Testis (tissue), 3 donors: ENCODE measurements around the gene MESD. TPM values are rescaled to one million over a fixed set of nuclear protein-coding genes. Genes with fewer than 3 reads are reported as not detected.

ENCODE experiments used
- DNase-seq: peaks from one replicate; pipeline ENCODE4 v3.0.0-alpha.2; 2019
- H3K27ac ChIP-seq, 2 donors: fragments of 200-600 bp; sonication (generic); one replicate each; pipeline ENCODE4 v1.5.1; 2019
- H3K27me3 ChIP-seq: fragments of 200-600 bp; sonication (generic); one replicate; pipeline ENCODE4 v1.5.1; 2019
- H3K36me3 ChIP-seq: fragments of 200-600 bp; sonication (generic); one replicate; pipeline ENCODE4 v1.5.1; 2017; ENCODE audit warnings: low read depth; ENCODE audit errors: missing control alignments
- H3K4me1 ChIP-seq: fragments of 200-600 bp; sonication (generic); one replicate; pipeline ENCODE4 v1.5.1; 2019
- H3K4me3 ChIP-seq, 2 donors: fragments of 200-600 bp; sonication (generic); one replicate each; pipeline ENCODE4 v1.5.1; 2017 to 2019
- H3K9me3 ChIP-seq: fragments of 200-600 bp; sonication (generic); one replicate; pipeline ENCODE4 v1.5.1; 2017
- POLR2A ChIP-seq: fragments of 450-650 bp; IDR thresholded peaks from one replicate; pipeline ENCODE4 v1.6.1; 2017; ENCODE audit warnings: antibody characterized with exemption, mild to moderate bottlenecking, moderate library complexity
- WGBS, 2 donors: methylation state at CpG; one replicate each; pipeline ENCODE4 v1.1.5; 2018; 5-methylcytosine and 5-hydroxymethylcytosine counted together
- intact Hi-C: fragments of 100-400 bp; cut with DNase I; formaldehyde crosslinking; loops from one replicate; pipeline ENCODE4 v1.15.1; 2023; ENCODE audit warnings: low total_unique reads
- polyA plus RNA-seq: library from polyadenylated mRNA; stranded (reverse); fragments of 350-450 nt; fragmentation: Illumina TruSeq; extraction: RNeasy Lipid Tissue Mini Kit (QIAGEN cat#74804); gene quantifications from one replicate; pipeline ENCODE4 v1.2.3, GENCODE V29; 2014; ENCODE audit warnings: low read depth, low replicate concordance; ENCODE audit not compliant: insufficient read depth
- total RNA-seq, 2 donors: library from RNA; depleted of rRNA; stranded (reverse); fragments of >200 nt; gene quantifications; one replicate each; pipeline ENCODE4 v1.2.3, GENCODE V29; 2016
- TF ChIP-seq, protein P1 (sequence below), 3 experiments: fragments of 450-650 bp in 2 of 3; fragments of 200-600 bp in 1 of 3; sonication (generic) in 1 of 3; IDR thresholded peaks; one replicate each; pipeline ENCODE4 v1.5.1; 2016 to 2019; ENCODE audit warnings: antibody characterized with exemption in 3 of 3, mild to moderate bottlenecking in 2 of 3, moderate library complexity in 1 of 3

MESD gene
- total and polyA plus RNA-seq, 3 donors from 2014 or later, result 26.0 to 39.8 (median 38.5) TPM

DNA sequence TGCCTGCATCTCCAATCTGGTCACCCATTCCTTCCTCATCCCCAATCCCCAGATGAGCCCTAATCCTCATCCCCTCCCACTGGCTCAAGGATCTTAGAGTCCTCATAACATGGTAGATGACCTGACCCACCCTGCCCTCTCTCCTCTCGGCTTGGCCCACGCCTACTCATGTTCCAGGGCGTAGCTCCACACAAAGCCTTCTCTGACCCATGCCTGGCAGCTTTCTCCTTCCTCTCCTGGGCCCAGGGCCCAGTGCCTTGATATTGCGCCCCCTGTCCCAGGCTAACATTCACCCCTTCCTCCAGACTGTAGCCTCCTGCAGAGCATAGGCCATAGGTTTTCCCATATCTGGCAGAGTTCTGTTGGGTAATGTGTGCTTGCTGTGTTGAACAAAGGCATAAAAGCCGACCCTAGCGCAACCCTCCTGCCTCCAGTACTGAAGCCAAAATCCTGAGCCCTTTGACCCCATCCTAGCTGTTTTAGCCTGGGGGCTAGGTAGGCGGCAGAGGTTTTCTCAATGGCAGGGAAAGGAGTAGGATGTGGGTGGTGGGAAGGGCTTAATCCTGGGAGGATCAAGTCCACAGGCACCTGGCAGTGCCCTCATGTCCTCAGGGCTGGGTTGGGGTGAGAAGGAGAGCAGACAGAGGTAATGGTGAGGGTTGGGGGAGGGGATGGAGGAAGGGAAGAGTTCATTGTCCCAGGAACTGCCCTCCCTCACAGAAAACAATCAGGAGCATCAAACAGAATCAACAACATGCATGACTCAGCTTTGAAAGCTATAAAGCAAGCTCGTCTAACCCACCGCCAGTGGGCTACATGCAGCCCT lies 35.5 kb downstream of the MESD start:
- no peak overlapping the region for H3K27ac ChIP-seq
- intact Hi-C loops, result loop anchor here (10.0 kb wide), 1 partner anchor 169 kb away; no protein-coding TSS in a partner anchor
- WGBS, 2 donors, result 94 to 98% methylated on average over 9 of the region's 9 CpGs
- no peak for TF ChIP-seq POLR2A
- TF ChIP-seq, protein P1, sequence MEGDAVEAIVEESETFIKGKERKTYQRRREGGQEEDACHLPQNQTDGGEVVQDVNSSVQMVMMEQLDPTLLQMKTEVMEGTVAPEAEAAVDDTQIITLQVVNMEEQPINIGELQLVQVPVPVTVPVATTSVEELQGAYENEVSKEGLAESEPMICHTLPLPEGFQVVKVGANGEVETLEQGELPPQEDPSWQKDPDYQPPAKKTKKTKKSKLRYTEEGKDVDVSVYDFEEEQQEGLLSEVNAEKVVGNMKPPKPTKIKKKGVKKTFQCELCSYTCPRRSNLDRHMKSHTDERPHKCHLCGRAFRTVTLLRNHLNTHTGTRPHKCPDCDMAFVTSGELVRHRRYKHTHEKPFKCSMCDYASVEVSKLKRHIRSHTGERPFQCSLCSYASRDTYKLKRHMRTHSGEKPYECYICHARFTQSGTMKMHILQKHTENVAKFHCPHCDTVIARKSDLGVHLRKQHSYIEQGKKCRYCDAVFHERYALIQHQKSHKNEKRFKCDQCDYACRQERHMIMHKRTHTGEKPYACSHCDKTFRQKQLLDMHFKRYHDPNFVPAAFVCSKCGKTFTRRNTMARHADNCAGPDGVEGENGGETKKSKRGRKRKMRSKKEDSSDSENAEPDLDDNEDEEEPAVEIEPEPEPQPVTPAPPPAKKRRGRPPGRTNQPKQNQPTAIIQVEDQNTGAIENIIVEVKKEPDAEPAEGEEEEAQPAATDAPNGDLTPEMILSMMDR (IDR thresholded peaks at IDR 0.05), result no peak
- no peaks in the 10 kb centered on the region for H3K36me3 ChIP-seq
- H3K9me3 ChIP-seq, result no peaks in the 10 kb centered on the region
- H3K27me3 ChIP-seq, result no peaks in the 10 kb centered on the region
- no peak overlapping the region for H3K4me3 ChIP-seq
- DNase-seq, result no peak
- no peaks in the 10 kb centered on the region for H3K4me1 ChIP-seq

DNA sequence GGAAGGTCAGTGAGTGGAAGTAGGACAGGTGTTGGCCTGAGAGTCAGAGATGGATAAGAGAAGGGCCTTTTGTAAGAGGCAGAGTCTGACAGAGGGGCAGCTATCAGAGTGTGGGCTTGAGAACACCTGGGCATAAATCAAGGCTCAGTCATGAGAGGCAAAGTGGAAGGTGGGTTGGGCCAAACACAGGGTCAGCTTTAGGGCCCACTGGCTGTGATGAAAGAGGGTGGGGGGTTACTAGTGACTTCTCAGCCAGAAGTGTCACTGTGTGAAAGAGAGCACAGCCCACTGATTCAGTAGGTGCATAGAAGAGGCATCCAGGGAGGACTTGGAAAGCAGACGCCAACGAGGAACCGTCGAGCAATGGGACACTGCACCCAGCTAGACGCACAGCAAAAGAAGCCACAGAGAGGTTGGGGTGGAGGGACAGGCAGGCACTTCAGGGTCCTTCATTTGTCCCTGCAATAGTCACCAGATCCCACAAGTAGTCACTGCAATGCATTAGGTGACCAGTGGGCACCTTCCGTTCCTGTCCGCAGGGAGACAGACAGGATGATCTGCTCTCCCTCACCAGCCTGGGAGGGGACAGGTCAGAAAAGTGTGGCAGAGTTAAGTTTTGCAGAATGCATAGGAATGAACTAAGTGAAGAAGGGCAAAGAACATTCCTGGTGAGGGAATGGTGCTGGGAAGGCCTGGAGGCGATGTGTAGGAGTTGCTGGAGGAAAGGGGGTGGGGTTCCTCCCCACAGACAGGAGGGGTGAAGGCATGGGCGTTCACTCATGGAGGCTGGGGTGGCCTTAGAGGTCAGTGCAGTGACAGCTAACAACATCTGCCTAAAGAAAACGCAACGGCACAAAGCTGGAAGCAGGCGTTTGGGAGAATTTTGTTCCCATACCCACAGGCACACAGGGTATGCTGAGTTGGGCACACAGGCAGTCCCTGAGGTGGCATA lies 36.3 kb downstream of the MESD start:
- H3K9me3 ChIP-seq, result no peaks in the 10 kb centered on the region
- TF ChIP-seq POLR2A, result no peak
- TF ChIP-seq, protein P1 (IDR thresholded peaks at IDR 0.05), result no peak
- H3K4me3 ChIP-seq, result no peak overlapping the region
- no peak for DNase-seq
- WGBS, 2 donors, result 93 to 94% methylated on average over 12 of the region's 12 CpGs
- H3K4me1 ChIP-seq, result no peaks in the 10 kb centered on the region
- H3K27ac ChIP-seq, result no peak overlapping the region
- intact Hi-C loops, result loop anchor here (10.0 kb wide), 1 partner anchor 168 kb away; no protein-coding TSS in a partner anchor
- H3K36me3 ChIP-seq, result no peaks in the 10 kb centered on the region
- H3K27me3 ChIP-seq, result no peaks in the 10 kb centered on the region

DNA sequence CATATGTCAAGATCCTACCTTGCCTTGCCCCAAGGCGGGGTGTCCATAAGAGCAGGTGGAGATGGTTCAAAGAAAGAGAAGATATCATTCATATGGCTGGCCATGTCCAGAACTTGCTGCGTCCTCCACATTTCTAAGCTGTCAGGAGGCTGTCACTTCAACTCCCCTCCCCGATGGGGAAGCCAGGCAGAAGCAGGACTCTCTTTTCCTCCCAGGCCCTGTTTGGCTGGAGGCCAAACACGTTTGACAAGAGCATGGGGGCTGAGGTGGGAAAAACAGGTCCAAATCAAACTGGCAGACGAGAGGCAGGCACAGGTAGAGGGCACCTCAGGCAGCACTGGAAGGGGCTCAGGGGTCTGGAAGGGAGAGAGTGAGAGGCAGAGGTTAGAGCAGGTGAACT lies 37.7 kb downstream of the MESD start:
- Histone ChIP-seq H3K27me3 (no peaks in the 10 kb centered on the region), H3K9me3 (no peaks in the 10 kb centered on the region), H3K4me3 (no peak overlapping the region), H3K27ac (no peak overlapping the region), H3K36me3 (no peaks in the 10 kb centered on the region), H3K4me1 (no peaks in the 10 kb centered on the region)
- intact Hi-C loops, result loop anchor here (10.0 kb wide), 1 partner anchor 167 kb away; no protein-coding TSS in a partner anchor
- 68 to 78% methylated on average over 5 of the region's 5 CpGs for WGBS, 2 donors
- no peak for DNase-seq
- TF ChIP-seq, protein P1 (IDR thresholded peaks at IDR 0.05), result no peak

DNA sequence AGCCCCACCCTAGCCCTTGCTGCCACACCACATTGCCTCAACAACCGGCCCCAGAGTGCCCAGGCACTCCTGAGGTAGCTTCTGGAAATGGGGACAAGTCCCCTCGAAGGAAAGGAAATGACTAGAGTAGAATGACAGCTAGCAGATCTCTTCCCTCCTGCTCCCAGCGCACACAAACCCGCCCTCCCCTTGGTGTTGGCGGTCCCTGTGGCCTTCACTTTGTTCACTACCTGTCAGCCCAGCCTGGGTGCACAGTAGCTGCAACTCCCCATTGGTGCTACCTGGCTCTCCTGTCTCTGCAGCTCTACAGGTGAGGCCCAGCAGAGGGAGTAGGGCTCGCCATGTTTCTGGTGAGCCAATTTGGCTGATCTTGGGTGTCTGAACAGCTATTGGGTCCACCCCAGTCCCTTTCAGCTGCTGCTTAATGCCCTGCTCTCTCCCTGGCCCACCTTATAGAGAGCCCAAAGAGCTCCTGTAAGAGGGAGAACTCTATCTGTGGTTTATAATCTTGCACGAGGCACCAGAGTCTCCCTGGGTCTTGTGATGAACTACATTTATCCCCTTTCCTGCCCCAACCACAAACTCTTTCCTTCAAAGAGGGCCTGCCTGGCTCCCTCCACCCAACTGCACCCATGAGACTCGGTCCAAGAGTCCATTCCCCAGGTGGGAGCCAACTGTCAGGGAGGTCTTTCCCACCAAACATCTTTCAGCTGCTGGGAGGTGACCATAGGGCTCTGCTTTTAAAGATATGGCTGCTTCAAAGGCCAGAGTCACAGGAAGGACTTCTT lies 39.1 kb downstream of the MESD start:
- TF ChIP-seq, protein P1 (IDR thresholded peaks at IDR 0.05), result no peak
- TF ChIP-seq POLR2A, result no peak
- WGBS, 2 donors, result 92 to 95% methylated on average over 8 of the region's 8 CpGs
- no peaks in the 10 kb centered on the region for H3K4me1 ChIP-seq
- H3K9me3 ChIP-seq, result no peaks in the 10 kb centered on the region
- no peak for DNase-seq
- no peaks in the 10 kb centered on the region for H3K27me3 ChIP-seq
- no peak overlapping the region for H3K27ac ChIP-seq
- no peaks in the 10 kb centered on the region for H3K36me3 ChIP-seq
- H3K4me3 ChIP-seq, result no peak overlapping the region
- intact Hi-C loops, result loop anchor here (10.0 kb wide), 1 partner anchor 166 kb away; no protein-coding TSS in a partner anchor
